ENCODE results near the gene LIN7A. TPM values are rescaled to one million over a fixed set of nuclear protein-coding genes. Genes with fewer than 3 reads are reported as not detected.

The LIN7A gene
- total and polyA plus RNA-seq, 2 experiments from 2014 or later = 3.0 to 10.3 TPM

- H3K27me3 ChIP-seq = no peaks in the 10 kb centered on the region
- TF ChIP-seq, protein P1, sequence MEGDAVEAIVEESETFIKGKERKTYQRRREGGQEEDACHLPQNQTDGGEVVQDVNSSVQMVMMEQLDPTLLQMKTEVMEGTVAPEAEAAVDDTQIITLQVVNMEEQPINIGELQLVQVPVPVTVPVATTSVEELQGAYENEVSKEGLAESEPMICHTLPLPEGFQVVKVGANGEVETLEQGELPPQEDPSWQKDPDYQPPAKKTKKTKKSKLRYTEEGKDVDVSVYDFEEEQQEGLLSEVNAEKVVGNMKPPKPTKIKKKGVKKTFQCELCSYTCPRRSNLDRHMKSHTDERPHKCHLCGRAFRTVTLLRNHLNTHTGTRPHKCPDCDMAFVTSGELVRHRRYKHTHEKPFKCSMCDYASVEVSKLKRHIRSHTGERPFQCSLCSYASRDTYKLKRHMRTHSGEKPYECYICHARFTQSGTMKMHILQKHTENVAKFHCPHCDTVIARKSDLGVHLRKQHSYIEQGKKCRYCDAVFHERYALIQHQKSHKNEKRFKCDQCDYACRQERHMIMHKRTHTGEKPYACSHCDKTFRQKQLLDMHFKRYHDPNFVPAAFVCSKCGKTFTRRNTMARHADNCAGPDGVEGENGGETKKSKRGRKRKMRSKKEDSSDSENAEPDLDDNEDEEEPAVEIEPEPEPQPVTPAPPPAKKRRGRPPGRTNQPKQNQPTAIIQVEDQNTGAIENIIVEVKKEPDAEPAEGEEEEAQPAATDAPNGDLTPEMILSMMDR (IDR thresholded peaks at IDR 0.05; ENCODE audit: low read depth, low read length) = no peak
- no peaks in the 10 kb centered on the region for H3K36me3 ChIP-seq
- H3K27ac ChIP-seq = no peak overlapping the region
- peaks cover 5% of the 10 kb centered on the region for H3K4me1 ChIP-seq (ENCODE audit: low read depth)
- H3K9me3 ChIP-seq (ENCODE audit: low read depth) = no peaks in the 10 kb centered on the region
- H3K4me3 ChIP-seq = no peak overlapping the region
- no peak for DNase-seq (ENCODE audit: low read depth in 1 of 2, low spot score in 1 of 2)
Observed at GRCh38 chr12:80909370-80909769, 28.4 kb downstream of the LIN7A start.

GRCh38 chr12:80902711-80903110 is 35.0 kb downstream of the LIN7A start:
- no peaks in the 10 kb centered on the region for H3K27me3 ChIP-seq
- H3K36me3 ChIP-seq = no peaks in the 10 kb centered on the region
- TF ChIP-seq, protein P1 (IDR thresholded peaks at IDR 0.05; ENCODE audit: low read depth, low read length) = no peak
- no peak overlapping the region for H3K27ac ChIP-seq
- peaks cover 5% of the 10 kb centered on the region for H3K4me1 ChIP-seq (ENCODE audit: low read depth)
- H3K9me3 ChIP-seq (ENCODE audit: low read depth) = no peaks in the 10 kb centered on the region
- H3K4me3 ChIP-seq = no peak overlapping the region
- DNase-seq (ENCODE audit: low read depth in 1 of 2, low spot score in 1 of 2) = no peak

DNA sequence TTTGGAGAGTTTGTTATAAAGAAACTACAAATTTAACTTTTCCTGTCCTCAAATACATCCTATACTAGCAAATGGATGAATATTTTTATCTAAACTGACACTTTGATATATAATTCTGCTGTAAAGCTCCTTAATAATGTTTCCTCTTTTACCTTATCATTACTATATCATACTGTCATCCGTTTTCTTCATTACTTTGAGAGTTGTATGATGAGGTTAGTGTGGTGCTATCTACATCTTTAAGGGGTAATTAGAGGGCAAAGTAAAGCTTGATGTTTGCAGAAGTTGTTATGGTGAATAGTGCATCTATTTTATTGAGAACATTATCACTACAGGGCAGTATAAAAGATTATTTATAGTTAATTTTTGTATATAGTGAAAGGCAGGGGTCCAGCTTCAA is 36.1 kb downstream of the LIN7A start:
- Histone ChIP-seq H3K27ac (no peak overlapping the region), H3K9me3 (ENCODE audit: low read depth) (no peaks in the 10 kb centered on the region), H3K27me3 (no peaks in the 10 kb centered on the region), H3K4me3 (no peak overlapping the region), H3K4me1 (ENCODE audit: low read depth) (peaks cover 5% of the 10 kb centered on the region), H3K36me3 (no peaks in the 10 kb centered on the region)
- DNase-seq (ENCODE audit: low read depth in 1 of 2, low spot score in 1 of 2) = no peak
- TF ChIP-seq, protein P1 (IDR thresholded peaks at IDR 0.05; ENCODE audit: low read depth, low read length) = no peak

DNA sequence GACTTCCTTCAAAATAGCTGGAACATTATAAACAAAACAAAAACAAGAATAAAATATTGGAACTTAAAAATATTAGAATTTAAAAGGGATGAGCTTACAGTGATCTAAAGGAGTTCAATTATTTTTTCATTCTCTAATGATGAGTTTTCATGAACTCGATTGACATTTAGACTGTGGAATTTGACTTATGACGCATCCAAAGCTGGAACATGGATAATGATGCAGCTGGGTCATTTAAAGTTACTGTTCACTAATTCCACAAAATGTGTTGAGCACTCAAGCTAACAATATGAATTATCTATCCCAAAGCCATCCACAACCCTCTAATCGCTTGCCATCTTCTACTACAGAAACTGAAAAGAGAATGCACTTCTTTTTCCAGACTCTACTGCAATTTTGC is 42.5 kb downstream of the LIN7A start:
- no peaks in the 10 kb centered on the region for H3K4me1 ChIP-seq (ENCODE audit: low read depth)
- H3K36me3 ChIP-seq = no peaks in the 10 kb centered on the region
- no peaks in the 10 kb centered on the region for H3K9me3 ChIP-seq (ENCODE audit: low read depth)
- TF ChIP-seq, protein P1 (IDR thresholded peaks at IDR 0.05; ENCODE audit: low read depth, low read length) = no peak
- no peaks in the 10 kb centered on the region for H3K27me3 ChIP-seq
- no peak for DNase-seq (ENCODE audit: low read depth in 1 of 2, low spot score in 1 of 2)
- no peak overlapping the region for H3K4me3 ChIP-seq
- H3K27ac ChIP-seq = no peak overlapping the region

DNA sequence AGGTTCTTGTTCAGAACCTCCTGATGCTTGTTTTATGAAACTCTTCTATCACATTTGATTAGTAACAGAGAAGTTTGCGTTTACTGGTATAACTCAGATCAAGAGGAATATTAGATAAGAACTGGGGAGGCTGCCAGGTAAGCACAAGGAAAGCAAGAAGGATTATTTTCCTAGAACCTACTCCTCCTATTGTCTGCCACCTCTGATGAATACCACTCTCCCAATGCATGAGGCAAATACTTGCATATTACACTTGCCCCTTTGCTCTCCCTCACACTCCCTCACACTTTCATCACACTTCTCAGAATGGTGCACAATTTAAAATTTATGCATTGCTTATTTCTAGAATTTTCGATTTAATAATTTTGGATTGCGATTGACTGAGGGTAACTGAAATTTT is 43.6 kb downstream of the LIN7A start:
- H3K36me3 ChIP-seq = no peaks in the 10 kb centered on the region
- no peaks in the 10 kb centered on the region for H3K9me3 ChIP-seq (ENCODE audit: low read depth)
- H3K27ac ChIP-seq = no peak overlapping the region
- no peaks in the 10 kb centered on the region for H3K4me1 ChIP-seq (ENCODE audit: low read depth)
- no peak overlapping the region for H3K4me3 ChIP-seq
- DNase-seq (ENCODE audit: low read depth in 1 of 2, low spot score in 1 of 2) = no peak
- no peaks in the 10 kb centered on the region for H3K27me3 ChIP-seq
- TF ChIP-seq, protein P1 (IDR thresholded peaks at IDR 0.05; ENCODE audit: low read depth, low read length) = no peak

All from cardiac muscle cell (in vitro differentiated cells and primary cell).